Mesothelial cell of epicardium (in vitro differentiated cells): ENCODE measurements around the gene OAF. TPM values are rescaled to one million over a fixed set of nuclear protein-coding genes. Genes with fewer than 3 reads are reported as not detected.
"Not testable (repeated sequence)": the region's sequence is repeated elsewhere in the genome, so short reads cannot be mapped to it uniquely, and the experiment has no call there.

Experiments used
- DNase-seq, 2 experiments: peaks; one replicate each; pipeline ENCODE4 v3.0.0; 2021; ENCODE audit warnings: low spot score in 2 of 2; ENCODE audit not compliant: unreplicated experiment in 2 of 2
- H3K27ac Mint-ChIP-seq: 2 replicates; pipeline ENCODE4 v1.8.0; 2021; ENCODE audit warnings: mixed read lengths
- H3K27me3 Mint-ChIP-seq: 2 replicates; pipeline ENCODE4 v1.8.0; 2021; ENCODE audit warnings: low read depth, mixed read lengths
- H3K36me3 Mint-ChIP-seq: 2 replicates; pipeline ENCODE4 v1.8.0; 2021; ENCODE audit warnings: mixed read lengths
- H3K4me1 Mint-ChIP-seq: 2 replicates; pipeline ENCODE4 v1.8.0; 2021; ENCODE audit warnings: mixed read lengths
- H3K4me3 Mint-ChIP-seq: 2 replicates; pipeline ENCODE4 v1.8.0; 2021; ENCODE audit warnings: mild to moderate bottlenecking, moderate library complexity, mixed read lengths
- H3K9me3 Mint-ChIP-seq: 2 replicates; pipeline ENCODE4 v1.8.0; 2021; ENCODE audit warnings: mixed read lengths
- total RNA-seq: library from RNA; stranded (reverse); gene quantifications from 3 replicates; pipeline ENCODE4 v1.2.1, GENCODE V29; 2021
- TF ChIP-seq, protein P1 (sequence below): fragments of 200-600 bp; sonication (generic); IDR thresholded peaks from one replicate; pipeline ENCODE4 v1.5.0; 2021; ENCODE audit warnings: antibody characterized with exemption; ENCODE audit not compliant: unreplicated experiment

The OAF gene
- total RNA-seq, 1 donor from 2014 or later: 32.2 TPM

DNA sequence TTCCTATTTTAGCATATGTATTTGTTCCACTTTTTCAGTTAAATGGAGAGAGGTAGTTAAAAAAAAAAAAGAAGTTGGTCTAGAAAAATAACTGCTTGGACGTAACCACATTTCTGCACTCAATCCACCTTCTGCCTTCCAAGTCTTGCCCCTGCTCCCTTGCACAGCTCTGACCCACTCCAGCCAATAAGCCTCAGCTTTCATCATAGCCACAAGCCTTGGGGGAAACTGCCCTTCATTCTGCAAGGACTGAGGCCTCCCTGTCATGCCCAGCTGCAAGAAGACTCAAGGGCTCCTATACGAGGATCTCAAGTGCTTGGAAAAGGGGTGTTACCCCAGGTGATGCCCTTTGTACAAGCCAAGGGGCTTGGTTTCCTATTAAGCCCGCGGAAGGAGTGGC, 36.0 kb upstream of the OAF start:
- Mint-ChIP-seq H3K27me3 (peaks cover 58% of the 10 kb centered on the region), H3K36me3 (no peaks in the 10 kb centered on the region), H3K27ac (no peak overlapping the region), H3K9me3 (no peaks in the 10 kb centered on the region), H3K4me3 (no peak overlapping the region), H3K4me1 (peaks cover 26% of the 10 kb centered on the region)
- TF ChIP-seq, protein P1, sequence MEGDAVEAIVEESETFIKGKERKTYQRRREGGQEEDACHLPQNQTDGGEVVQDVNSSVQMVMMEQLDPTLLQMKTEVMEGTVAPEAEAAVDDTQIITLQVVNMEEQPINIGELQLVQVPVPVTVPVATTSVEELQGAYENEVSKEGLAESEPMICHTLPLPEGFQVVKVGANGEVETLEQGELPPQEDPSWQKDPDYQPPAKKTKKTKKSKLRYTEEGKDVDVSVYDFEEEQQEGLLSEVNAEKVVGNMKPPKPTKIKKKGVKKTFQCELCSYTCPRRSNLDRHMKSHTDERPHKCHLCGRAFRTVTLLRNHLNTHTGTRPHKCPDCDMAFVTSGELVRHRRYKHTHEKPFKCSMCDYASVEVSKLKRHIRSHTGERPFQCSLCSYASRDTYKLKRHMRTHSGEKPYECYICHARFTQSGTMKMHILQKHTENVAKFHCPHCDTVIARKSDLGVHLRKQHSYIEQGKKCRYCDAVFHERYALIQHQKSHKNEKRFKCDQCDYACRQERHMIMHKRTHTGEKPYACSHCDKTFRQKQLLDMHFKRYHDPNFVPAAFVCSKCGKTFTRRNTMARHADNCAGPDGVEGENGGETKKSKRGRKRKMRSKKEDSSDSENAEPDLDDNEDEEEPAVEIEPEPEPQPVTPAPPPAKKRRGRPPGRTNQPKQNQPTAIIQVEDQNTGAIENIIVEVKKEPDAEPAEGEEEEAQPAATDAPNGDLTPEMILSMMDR: no peak
- peak in 1 of 2 experiments; percentile 14 for DNase-seq

DNA sequence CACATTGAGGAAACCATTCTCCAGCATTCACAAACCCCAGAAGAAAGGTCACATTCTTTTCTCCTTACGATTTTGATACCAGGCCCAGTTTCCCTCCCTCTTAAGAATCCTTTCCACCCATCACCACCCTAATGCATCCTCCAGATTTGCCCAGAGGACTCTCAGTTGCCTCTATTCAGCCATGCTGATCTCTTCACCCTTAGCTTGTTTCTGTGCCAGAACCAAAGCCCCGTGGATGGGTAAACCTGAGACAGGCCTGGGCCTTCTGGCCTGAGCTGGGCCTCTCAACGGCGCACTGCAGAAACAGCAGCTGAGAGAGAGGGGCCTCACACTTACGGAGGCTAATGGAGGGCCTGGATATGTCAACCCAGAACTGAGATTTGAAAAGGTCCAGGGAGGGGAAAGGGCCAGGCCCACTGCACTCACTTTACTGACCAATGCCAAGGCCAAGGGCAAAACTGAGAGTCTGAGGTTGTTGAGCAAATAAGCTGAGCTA, 32.2 kb upstream of the OAF start:
- no peak overlapping the region for H3K4me3 Mint-ChIP-seq
- no peaks in the 10 kb centered on the region for H3K9me3 Mint-ChIP-seq
- peak overlapping the region; percentile 30 for H3K27ac Mint-ChIP-seq
- H3K36me3 Mint-ChIP-seq: no peaks in the 10 kb centered on the region
- DNase-seq: peak in 1 of 2 experiments; percentile 34
- H3K4me1 Mint-ChIP-seq: peaks cover 33% of the 10 kb centered on the region
- H3K27me3 Mint-ChIP-seq: peaks cover 31% of the 10 kb centered on the region
- TF ChIP-seq, protein P1: no peak

DNA sequence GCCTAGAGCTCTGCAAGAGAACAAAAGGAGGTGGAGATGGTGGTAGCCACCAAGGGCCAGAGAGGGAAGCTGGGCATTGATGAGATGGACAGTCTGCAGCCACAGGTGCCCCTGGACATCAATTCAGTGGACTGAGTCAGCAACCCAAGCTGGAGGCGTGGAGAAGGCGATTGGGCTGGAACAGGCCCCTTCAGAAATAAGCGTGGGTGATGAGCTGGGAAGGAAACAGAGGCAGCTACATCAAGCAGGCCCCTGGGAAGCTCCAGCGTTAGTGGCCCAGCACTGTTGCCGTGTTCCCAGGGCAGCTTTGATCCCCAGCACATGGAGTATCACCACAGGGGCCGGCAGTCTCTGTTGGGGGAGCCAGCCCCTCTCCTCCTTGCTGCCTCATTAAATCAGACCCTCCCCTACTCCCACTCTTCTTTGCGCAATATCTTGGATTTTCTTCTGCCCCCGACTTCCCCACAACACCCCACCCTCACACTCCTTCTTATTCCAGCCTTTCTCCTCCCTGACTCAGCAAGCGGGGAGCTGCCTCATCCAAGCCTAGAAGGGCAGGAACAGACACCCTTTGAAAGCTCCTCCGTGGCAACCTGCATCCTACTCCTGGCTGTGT, 31.7 kb upstream of the OAF start:
- peak in 1 of 2 experiments; percentile 22 for DNase-seq
- Mint-ChIP-seq H3K27me3 (peaks cover 26% of the 10 kb centered on the region), H3K4me3 (no peak overlapping the region), H3K36me3 (no peaks in the 10 kb centered on the region), H3K9me3 (no peaks in the 10 kb centered on the region), H3K27ac (peak overlapping the region; percentile 30), H3K4me1 (peaks cover 34% of the 10 kb centered on the region)
- TF ChIP-seq, protein P1: no peak

DNA sequence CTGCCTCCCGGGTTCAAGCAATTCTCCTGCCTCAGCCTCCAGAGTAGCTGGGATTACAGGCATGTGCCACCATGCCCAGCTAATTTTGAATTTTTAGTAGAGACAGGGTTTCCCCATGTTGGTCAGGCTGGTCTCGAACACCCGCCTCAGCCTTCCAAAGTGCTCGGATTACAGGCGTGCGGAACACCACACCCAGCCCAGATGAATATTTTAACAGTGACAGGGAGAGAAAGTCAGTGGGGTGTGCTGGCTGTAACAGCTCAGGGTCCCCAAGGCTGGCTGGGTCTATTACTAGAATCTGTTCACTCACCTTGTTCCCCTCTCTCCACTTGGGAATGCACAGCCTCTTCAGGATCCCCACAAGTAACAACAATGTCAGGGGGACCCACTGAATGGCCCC, 30.8 kb upstream of the OAF start:
- DNase-seq: peak in 1 of 2 experiments; percentile 26
- H3K4me3 Mint-ChIP-seq, H3K9me3 Mint-ChIP-seq, H3K36me3 Mint-ChIP-seq: not testable (repeated sequence)
- Mint-ChIP-seq H3K4me1 (peaks cover 40% of the 10 kb centered on the region), H3K27me3 (peaks cover 17% of the 10 kb centered on the region), H3K27ac (peak overlapping the region; percentile 43)

DNA sequence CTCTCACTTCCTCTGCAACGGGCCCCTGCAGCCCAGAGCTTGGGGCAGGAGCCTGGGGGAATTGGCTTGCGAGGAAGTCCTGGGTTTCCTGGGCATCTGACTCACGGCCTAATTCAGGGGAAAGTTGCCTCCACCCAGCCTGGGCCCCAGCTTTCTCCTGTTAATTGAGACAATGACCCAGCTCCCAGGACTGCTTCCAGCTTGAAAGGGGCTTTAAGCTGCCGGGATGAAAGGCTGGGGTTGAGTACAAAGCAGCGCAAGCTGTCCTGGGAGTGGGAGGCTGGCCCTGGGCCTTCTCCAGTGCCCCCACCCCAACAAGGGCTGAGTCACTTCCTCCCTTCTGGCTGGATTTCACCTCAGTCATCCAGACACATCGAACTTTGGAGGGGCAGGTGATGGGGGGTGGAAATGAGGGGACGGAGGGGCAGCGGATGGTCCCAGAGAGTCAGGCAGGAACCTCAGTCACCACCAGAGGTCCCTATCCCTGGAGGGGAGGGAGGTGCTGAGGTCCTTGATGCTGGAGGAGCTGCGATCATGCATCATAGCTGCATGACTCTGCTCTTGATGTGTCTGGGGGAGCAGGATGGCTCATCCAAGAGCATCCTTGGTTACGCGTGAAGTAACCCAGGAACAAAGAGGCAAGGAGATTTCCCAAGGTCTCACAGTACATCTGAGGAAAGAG, 30.1 kb upstream of the OAF start:
- TF ChIP-seq, protein P1: no peak
- Mint-ChIP-seq H3K27me3 (peaks cover 10% of the 10 kb centered on the region), H3K9me3 (no peaks in the 10 kb centered on the region), H3K36me3 (no peaks in the 10 kb centered on the region), H3K4me1 (peaks cover 47% of the 10 kb centered on the region), H3K4me3 (no peak overlapping the region), H3K27ac (peak overlapping the region; percentile 43)
- peak in 1 of 2 experiments; percentile 35 for DNase-seq

DNA sequence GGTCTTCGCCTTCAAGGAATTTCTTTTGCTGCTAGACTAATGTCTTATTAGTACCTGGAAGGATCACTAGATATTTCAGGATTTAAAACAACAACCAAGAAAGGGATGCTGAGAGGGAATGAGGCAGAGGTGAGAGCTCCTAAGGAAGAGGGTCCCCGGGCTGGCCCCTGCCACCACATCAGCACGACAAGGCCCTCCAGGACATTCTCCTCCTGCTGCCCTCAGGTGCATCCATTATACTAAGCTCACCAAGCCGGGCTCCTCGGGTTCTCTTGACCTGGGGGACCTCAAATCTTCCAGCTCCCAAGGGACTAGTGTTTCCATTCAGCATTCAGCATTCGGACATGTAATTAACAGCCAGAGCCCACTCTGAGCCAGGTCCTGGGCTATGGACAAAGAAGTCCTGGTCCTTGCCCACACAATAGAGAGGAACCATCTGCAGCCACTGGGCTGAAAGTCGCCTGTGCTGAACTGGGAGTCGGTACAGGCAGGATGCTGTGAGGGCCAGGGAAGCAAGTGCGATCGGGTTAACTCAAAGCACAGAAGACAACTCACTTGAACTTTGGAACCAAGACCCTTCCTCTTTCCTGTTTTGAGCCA, 29.4 kb upstream of the OAF start:
- peaks cover 4% of the 10 kb centered on the region for H3K27me3 Mint-ChIP-seq
- no peaks in the 10 kb centered on the region for H3K9me3 Mint-ChIP-seq
- peaks cover 53% of the 10 kb centered on the region for H3K4me1 Mint-ChIP-seq
- TF ChIP-seq, protein P1: no peak
- H3K36me3 Mint-ChIP-seq: no peaks in the 10 kb centered on the region
- no peak overlapping the region for H3K4me3 Mint-ChIP-seq
- DNase-seq: peak in 1 of 2 experiments; percentile 25
- H3K27ac Mint-ChIP-seq: no peak overlapping the region
